ENCODE results near the gene CLDN3.

Gene CLDN3

DNA sequence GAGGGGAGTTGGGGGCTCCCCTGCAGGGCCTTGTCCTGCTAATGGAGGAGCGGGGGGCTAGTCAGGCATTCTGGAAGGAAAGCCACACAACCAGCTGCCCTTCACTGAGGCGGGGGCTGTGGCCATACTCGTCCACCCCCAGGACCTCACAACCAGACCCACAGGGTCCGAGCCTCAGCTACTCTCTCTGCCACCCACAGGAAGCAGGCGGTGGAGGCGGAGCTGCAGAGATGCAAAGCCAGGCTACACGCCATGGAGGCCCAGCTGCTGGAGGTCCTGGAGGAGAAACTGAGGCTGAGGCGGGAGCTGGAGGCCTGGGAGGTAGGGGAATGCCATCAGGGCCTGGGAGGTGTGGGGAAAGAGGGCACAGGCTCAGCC, 34.6 kb downstream of the CLDN3 start:
- H3K4me3 ChIP-seq (replicated peaks; ENCODE audit: low read depth, low read length): no peak overlapping the region
- TF ChIP-seq, protein P1, sequence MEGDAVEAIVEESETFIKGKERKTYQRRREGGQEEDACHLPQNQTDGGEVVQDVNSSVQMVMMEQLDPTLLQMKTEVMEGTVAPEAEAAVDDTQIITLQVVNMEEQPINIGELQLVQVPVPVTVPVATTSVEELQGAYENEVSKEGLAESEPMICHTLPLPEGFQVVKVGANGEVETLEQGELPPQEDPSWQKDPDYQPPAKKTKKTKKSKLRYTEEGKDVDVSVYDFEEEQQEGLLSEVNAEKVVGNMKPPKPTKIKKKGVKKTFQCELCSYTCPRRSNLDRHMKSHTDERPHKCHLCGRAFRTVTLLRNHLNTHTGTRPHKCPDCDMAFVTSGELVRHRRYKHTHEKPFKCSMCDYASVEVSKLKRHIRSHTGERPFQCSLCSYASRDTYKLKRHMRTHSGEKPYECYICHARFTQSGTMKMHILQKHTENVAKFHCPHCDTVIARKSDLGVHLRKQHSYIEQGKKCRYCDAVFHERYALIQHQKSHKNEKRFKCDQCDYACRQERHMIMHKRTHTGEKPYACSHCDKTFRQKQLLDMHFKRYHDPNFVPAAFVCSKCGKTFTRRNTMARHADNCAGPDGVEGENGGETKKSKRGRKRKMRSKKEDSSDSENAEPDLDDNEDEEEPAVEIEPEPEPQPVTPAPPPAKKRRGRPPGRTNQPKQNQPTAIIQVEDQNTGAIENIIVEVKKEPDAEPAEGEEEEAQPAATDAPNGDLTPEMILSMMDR (IDR thresholded peaks at IDR 0.05; ENCODE audit: low read length, missing control alignments): no peak
- DNase-seq (ENCODE audit: low read depth): no peak

DNA sequence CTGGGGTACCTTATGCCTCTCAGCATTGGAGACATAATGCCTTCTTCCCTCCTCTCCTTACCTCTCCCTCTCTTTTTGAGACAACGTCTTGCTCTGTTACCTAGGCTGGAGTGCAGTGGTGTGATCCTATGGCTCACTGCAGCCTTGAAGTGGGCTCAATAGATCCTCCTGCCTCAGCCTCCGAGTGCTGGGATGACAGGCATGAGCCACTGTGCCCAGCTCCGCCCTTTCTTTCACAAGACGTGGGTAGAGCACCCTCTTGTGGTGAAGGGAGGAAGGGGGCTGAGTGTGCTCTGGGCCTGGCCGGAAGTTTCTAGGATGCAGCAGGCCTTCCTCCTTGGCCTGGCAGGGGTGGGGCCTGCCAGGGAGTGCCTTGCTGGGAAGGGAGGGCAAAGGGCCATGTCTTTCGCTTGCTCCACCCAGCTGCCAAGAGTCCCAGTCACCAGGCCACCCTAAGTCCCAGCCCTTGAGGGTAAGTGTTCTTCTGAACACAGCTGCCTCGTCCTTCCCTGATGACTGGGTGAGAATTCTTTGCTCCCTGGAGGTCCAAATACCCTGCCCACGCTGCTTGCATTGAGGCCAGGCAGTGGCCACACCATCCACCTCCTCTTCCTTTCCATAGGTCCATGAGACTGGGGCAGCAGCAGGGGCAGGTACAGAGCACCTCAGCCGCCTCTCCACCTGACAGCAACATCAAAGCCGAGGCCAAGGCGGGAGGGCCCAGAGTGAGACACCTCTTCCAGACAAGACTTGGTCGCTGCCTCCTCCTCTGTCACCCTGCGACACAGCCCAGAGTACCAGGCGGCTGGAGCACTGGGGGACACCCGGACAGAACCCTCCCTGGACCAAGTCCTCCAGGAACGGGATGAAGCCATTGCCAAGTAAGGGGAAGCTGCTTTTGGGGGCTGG, 35.2 kb downstream of the CLDN3 start:
- TF ChIP-seq, protein P1 (IDR thresholded peaks at IDR 0.05; ENCODE audit: low read length, missing control alignments): peak; percentile 82
- peak; percentile 85 for DNase-seq (ENCODE audit: low read depth)
- H3K4me3 ChIP-seq (replicated peaks; ENCODE audit: low read depth, low read length): no peak overlapping the region

DNA sequence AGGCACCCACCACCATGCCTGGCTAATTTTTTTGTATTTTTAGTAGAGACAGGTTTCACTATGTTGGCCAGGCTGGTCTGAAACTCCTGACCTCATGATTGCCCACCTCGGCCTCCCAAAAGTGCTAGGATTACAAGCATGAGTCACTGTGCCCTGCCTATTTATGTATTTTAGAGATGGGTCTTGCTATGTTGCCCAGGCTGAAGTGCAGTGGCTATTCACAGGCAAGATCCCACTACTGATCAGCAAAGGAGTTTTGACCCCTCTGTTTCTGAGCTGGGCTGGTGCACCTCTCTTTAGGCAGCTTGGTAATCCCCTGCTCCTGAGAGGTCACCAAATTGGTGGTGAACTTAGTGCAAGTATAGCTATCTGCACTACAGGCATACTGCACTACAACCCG, 37.7 kb downstream of the CLDN3 start:
- DNase-seq (ENCODE audit: low read depth): no peak
- no peak overlapping the region for H3K4me3 ChIP-seq (replicated peaks; ENCODE audit: low read depth, low read length)
- TF ChIP-seq, protein P1 (IDR thresholded peaks at IDR 0.05; ENCODE audit: low read length, missing control alignments): no peak

DNA sequence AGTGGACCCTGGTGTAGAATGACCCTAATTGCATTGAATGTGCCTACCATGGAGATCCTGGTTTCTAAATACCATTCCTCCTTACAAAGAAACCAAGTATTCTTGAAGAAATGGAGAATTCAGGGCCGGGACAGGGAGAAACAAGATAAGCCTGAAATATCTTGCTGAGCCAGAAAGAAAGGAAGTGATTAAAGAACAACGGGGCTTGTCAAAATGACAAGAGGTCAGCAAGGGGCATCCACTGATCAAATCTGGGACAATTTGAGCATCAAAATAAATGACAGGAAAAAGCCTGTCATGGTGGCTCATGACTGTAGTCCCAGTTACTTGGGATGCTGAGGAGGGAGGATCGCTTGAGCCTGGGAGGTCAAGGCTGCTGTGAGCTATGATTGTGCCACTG, 39.6 kb downstream of the CLDN3 start:
- TF ChIP-seq, protein P1 (IDR thresholded peaks at IDR 0.05; ENCODE audit: low read length, missing control alignments): no peak
- no peak overlapping the region for H3K4me3 ChIP-seq (replicated peaks; ENCODE audit: low read depth, low read length)
- DNase-seq (ENCODE audit: low read depth): no peak

DNA sequence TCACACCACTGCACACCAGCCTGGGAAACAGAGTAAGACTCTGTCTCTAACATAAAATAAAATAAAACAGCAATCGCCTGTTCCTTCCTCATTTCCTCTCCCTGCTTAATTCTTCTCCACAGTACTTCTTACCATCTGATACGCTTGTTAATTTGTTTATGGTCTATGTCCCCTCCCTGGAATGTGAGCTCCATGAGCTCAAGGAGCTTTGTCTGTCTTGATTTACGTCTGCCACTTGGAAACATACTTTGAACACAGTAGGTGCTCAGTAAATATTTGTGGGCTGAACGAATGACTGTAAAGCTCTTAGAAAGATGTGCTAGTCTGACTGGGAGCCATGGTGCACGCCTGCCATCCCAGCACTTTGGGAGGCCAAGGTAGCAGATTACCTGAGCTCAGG, 41.5 kb downstream of the CLDN3 start:
- DNase-seq (ENCODE audit: low read depth): no peak

DNA sequence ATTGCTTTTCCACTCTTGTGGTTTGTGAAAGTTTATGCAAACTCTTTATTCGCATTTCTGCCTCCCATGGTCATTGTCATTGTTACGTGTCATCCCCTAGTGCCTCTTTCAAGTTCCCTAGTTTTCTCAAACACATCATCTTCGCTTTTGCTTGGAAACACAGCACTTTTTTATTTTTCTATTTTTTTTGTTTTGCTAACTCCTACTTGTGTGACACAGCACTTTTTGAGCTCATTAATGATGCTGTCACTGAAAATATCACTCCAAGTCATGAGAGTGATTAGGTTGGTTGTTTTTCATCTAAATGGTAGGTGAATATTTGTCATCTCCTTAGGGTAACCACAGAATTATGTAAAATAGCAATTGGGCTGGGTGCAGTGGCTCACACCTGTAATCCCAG, 42.1 kb downstream of the CLDN3 start:
- no peak overlapping the region for H3K4me3 ChIP-seq (replicated peaks; ENCODE audit: low read depth, low read length)
- DNase-seq (ENCODE audit: low read depth): no peak
- TF ChIP-seq, protein P1 (IDR thresholded peaks at IDR 0.05; ENCODE audit: low read length, missing control alignments): no peak

More for the DNA sequence above, 41.5 kb downstream of the CLDN3 start:
- TF ChIP-seq, protein P1 (IDR thresholded peaks at IDR 0.05; ENCODE audit: low read length, missing control alignments): no peak
- no peak overlapping the region for H3K4me3 ChIP-seq (replicated peaks; ENCODE audit: low read depth, low read length)

DNA sequence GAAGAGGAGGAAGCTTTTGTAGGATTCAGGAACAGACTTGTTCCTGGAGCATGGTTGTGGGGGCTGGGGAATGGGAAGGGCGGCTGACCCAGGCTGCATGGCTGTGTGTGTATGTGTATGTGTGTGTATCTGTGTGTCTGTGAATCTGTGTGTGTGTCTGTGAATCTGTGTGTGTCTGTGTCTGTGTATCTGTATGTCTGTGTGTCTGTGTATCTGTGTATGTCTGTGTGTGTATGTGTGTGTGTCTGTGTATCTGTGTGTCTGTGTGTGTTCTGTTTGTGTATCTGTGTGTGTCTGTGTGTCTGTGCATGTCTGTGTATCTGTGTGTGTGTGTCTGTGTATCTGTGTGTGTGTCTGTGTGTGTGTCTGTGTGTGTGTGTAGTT, 44.0 kb downstream of the CLDN3 start:
- H3K4me3 ChIP-seq (replicated peaks; ENCODE audit: low read depth, low read length): no peak overlapping the region
- TF ChIP-seq, protein P1 (IDR thresholded peaks at IDR 0.05; ENCODE audit: low read length, missing control alignments): no peak
- DNase-seq (ENCODE audit: low read depth): no peak
